Stimulated activated CD4-positive, alpha-beta T cell treated with anti-CD3 and anti-CD28 coated beads, Interleukin-15, amount 100 ng/mL, for 24 hours (primary cell): ENCODE data around the gene PPIP5K1.
"Not testable (repeated sequence)": the region's sequence is repeated elsewhere in the genome, so short reads cannot be mapped to it uniquely, and the experiment has no call there.

Experiments
- DNase-seq: peaks from one replicate; pipeline ENCODE4 v3.0.0-alpha.2; 2020

PPIP5K1 gene

GRCh38 chr15:43589778-43590466 lies at the start of gene PPIP5K1:
PPIP5K1 (minus strand) TSS chr15:43590208; CDS start chr15:43584504, 5,704 bp downstream.
- DNase-seq = not testable (repeated sequence)

DNA sequence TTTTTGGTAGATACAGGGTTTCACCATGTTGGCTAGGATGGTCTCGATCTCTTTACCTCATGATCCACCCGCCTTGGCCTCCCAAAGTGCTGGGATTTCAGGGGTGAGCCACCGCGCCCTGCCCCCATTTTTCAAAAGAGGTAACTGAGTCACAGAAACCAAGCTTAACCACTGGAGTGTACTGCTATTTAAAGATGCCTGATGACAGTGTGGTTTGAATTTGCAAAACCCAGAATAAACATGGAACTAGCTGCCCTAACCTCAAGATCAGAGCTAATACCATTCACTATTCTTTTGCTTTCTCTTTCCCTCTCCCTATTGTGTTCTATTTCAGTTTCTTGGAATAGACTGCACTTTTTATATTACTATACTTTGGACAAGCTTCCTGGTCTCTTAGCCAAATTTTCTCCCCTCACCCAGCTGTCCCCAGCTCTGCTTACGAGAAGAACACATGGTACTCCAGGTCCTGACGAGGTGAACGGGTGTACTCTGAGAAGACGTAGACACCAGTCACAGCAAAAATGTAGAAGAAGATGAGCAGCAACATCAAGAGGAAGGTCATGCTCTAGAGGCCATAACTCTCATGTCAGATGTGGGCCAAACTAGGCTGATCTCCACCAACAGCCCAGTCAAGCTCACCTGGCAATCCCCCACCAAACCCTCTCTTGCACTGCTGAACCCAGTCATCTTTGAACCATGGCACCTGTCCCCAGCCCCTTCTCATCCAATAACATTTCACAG lies 48.6 kb upstream of the PPIP5K1 start:
- not testable (repeated sequence) for DNase-seq

- DNase-seq = not testable (repeated sequence)
Observed at GRCh38 chr15:43626937-43627336, 36.9 kb upstream of the PPIP5K1 start.

GRCh38 chr15:43625106-43625505 lies 35.1 kb upstream of the PPIP5K1 start:
- DNase-seq = no peak

GRCh38 chr15:43622068-43622799 lies 32.2 kb upstream of the PPIP5K1 start:
- DNase-seq = not testable (repeated sequence)

- not testable (repeated sequence) for DNase-seq
Observed at GRCh38 chr15:43618700-43619099, 28.7 kb upstream of the PPIP5K1 start, which contains the start of gene STRC. STRC (minus strand) TSS chr15:43618800; CDS start chr15:43618722, 78 bp downstream.

DNA sequence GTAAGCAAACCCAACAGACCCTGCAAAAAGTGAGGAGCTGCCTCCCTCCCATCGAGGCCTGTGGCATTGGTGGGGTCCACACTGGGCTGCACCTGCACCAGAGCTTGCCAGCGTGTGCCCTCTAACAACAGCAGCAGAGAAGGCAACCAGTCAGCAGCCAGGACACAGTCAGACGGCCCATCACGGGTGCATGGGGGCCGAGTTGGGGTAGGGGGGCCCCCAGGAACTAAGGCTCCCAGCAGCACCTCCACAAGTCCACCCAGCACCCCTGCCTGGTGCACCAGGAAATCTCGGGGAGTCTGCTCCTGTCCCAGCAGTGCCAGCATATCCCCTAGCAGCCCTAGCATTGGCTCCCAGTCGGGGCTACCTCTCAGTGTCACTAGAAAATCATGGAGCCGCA lies 27.7 kb upstream of the PPIP5K1 start:
- DNase-seq = not testable (repeated sequence)

DNA sequence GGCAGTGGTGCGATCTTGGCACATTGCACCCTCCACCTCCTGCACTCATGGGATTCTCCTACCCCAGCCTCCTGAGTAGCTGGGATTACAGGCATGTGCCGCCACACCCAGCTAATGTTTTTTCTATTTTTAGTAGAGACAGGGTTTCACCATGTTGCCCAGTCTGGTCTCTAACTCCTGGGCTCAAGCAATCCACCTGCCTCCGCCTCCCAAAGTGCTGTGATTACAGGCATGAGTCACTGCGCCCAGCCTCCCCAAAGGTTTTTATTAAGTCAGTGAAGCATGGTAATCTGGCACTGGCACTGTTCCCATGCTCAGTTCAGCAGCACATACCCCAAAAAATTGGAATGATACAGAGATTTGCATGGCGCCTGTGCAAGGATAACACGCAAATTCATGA lies 12.2 kb upstream of the PPIP5K1 start:
- DNase-seq = not testable (repeated sequence)

- DNase-seq = not testable (repeated sequence)
Observed at GRCh38 chr15:43600200-43600599, 10.2 kb upstream of the PPIP5K1 start.

GRCh38 chr15:43599131-43599530 lies 9.1 kb upstream of the PPIP5K1 start:
- not testable (repeated sequence) for DNase-seq

- DNase-seq = not testable (repeated sequence)
Observed at GRCh38 chr15:43593328-43594190, 3.6 kb upstream of the PPIP5K1 start, which contains the start of gene CKMT1B. CKMT1B (plus strand) TSS chr15:43594027; CDS start chr15:43594219, 192 bp downstream.

- DNase-seq = not testable (repeated sequence)
Observed at GRCh38 chr15:43592841-43593240, 2.8 kb upstream of the PPIP5K1 start.

- DNase-seq = not testable (repeated sequence)
Observed at GRCh38 chr15:43574607-43575006, 15.4 kb downstream of the PPIP5K1 start.

- not testable (repeated sequence) for DNase-seq
Observed at GRCh38 chr15:43566615-43567014, 23.4 kb downstream of the PPIP5K1 start.

DNA sequence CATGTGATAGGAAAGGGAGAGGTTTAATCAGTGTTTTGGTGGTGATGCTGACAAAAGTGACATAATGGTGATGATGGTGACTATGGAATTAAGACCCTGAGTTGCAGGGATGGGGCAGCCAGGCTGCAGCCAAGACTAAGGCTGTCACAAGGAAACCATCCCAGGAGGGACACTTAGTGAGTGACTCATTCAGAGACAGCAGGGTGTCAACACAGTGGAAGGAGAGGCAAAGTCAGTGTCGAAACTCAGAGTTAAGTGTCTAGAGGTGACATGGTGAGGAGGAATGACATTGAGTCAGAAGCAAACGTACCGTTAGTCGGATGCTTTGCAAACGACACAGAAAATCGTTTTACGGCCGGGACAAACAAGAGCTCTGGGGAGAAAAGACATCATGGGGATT lies 26.2 kb downstream of the PPIP5K1 start:
- not testable (repeated sequence) for DNase-seq

- DNase-seq = not testable (repeated sequence)
Observed at GRCh38 chr15:43562753-43563152, 27.3 kb downstream of the PPIP5K1 start.

GRCh38 chr15:43552986-43553385 lies 37.0 kb downstream of the PPIP5K1 start:
- no peak for DNase-seq

DNA sequence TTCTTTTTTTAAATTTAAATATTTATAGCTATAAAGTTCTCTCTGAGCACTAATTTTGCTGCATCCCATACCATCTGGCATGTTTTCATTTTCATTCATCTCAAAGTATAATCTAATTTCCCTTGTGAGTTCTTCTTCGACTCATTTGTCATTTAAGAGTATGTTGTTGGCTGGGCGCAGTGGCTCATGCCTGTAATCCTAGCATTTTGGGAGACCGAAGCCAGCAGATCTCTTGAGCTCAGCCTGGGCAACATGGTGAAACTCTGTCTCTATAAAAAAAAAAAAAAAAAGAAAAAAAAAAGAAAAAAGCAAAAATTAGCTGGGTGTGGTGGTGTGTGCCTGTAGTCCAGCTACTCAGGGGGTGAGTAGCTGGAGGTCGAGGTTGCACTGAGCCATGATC lies 37.8 kb downstream of the PPIP5K1 start:
- no peak for DNase-seq

DNA sequence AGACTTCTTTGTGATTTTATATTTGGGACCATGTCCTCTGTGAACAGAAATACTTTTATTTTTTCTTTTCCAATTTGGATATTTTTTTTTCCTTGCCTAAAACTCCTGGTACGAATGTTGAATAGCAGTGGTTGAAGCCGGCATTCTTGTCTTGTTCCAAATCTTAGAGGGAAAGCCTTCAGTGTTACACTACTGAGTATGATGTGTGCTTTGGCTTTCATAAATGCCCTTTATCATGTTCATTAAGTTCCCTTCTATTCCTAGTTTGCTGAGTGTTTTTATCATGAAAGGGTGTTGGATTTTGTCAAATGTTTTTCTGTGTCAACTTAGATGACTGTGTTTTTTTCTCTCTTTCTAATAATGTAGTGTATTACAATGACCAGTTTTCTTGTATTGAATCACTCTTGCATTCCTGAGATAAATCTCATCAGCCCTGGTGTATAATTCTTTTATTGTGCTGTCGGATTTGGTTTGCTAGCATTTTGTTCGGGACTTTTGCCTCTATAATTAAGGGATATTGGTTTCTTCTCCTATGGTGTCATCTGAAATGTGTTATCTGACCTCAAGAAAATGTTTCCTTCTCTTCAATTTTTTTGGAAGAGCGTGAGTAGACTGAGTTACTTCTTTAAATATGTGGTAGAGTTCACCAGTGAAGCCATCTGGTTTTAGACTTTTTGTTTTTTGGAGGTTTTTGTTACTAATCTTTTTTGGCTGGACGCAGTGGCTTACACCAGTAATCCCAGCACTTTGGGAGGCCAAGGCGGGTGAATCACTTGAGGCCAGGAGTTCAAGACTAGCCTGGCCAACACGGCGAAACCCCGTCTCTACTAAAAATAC lies 39.3 kb downstream of the PPIP5K1 start:
- no peak for DNase-seq

GRCh38 chr15:43547539-43547938 lies 42.5 kb downstream of the PPIP5K1 start:
- DNase-seq = no peak

DNA sequence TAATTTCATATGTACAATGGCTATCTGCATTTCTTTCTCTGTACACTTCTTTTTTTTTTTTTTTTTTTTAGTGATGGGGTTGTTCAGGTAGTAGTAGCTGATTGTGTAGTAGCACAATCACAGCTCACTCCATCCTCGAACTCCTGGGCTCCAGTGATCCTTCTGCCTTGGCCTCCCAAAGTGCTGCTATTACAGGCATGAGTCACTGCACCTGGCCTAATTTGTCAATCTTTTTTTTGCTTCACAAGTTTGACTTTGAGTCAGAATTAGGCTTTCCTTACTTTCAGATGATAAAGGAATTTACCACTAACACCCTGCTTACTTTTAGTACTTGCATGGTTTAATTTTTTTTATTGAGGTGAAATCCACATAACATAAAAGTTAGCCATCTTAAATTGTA lies 44.6 kb downstream of the PPIP5K1 start:
- DNase-seq = no peak
